Keratinocyte (primary cell): ENCODE data around the gene C15orf61.

Source experiments
- EZH2 ChIP-seq: IDR thresholded peaks from one replicate; pipeline ENCODE4 v1.6.1; 2012; ENCODE audit warnings: inconsistent platforms, mild to moderate bottlenecking, low read length, moderate library complexity
- TF ChIP-seq, protein P1 (sequence below), 3 experiments: IDR thresholded peaks in 1 of 3; conservative IDR thresholded peaks in 1 of 3; optimal IDR thresholded peaks in 1 of 3; 2 replicates in 2 of 3; 3 replicates in 1 of 3; pipeline versions ENCODE3 to v1.5.1; 2011; ENCODE audit warnings: low read length in 3 of 3, mild to moderate bottlenecking in 3 of 3, moderate library complexity in 2 of 3, control low read depth in 1 of 3, inconsistent platforms in 1 of 3; ENCODE audit not compliant: insufficient read depth in 2 of 3; ENCODE audit errors: extremely low read depth in 1 of 3

- no peak for TF ChIP-seq EZH2
- TF ChIP-seq, protein P1, sequence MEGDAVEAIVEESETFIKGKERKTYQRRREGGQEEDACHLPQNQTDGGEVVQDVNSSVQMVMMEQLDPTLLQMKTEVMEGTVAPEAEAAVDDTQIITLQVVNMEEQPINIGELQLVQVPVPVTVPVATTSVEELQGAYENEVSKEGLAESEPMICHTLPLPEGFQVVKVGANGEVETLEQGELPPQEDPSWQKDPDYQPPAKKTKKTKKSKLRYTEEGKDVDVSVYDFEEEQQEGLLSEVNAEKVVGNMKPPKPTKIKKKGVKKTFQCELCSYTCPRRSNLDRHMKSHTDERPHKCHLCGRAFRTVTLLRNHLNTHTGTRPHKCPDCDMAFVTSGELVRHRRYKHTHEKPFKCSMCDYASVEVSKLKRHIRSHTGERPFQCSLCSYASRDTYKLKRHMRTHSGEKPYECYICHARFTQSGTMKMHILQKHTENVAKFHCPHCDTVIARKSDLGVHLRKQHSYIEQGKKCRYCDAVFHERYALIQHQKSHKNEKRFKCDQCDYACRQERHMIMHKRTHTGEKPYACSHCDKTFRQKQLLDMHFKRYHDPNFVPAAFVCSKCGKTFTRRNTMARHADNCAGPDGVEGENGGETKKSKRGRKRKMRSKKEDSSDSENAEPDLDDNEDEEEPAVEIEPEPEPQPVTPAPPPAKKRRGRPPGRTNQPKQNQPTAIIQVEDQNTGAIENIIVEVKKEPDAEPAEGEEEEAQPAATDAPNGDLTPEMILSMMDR (optimal IDR thresholded peaks at IDR 0.05 in 1 of 3, IDR thresholded peaks at IDR 0.05 in 1 of 3, conservative IDR thresholded peaks at IDR 0.05 in 1 of 3; ENCODE audit: extremely low read depth in 1 of 3, insufficient read depth in 2 of 3, low read length in 3 of 3) = no peak
Observed at GRCh38 chr15:67474405-67475110, 46.4 kb upstream of the C15orf61 start.
